NCI-H1417 treated with DMSO at 0.1 percent for 48 hours (cell line): Measurements from ENCODE around the gene TCF4.

Experiments used
- DNase-seq: peaks from one replicate; lab custom pipeline; 2025; lab: John Stamatoyannopoulos, UW

TCF4 gene

GRCh38 chr18:55407191-55407590, 180.8 kb downstream of the TCF4 start:
- DNase-seq, result peak; percentile 80

- peak; percentile 97 for DNase-seq
Measured at GRCh38 chr18:55406451-55406991, 181.5 kb downstream of the TCF4 start.

- peak; percentile 99 for DNase-seq
Measured at GRCh38 chr18:55405893-55406406, 182.0 kb downstream of the TCF4 start.

- DNase-seq, result no peak
Measured at GRCh38 chr18:55405475-55405874, 182.5 kb downstream of the TCF4 start.

- DNase-seq, result no peak
Measured at GRCh38 chr18:55404832-55405465, 183.0 kb downstream of the TCF4 start.

GRCh38 chr18:55404136-55404830, 183.7 kb downstream of the TCF4 start:
- no peak for DNase-seq

GRCh38 chr18:55403421-55403949, 184.5 kb downstream of the TCF4 start:
- DNase-seq, result no peak

- DNase-seq, result no peak
Measured at GRCh38 chr18:55402731-55403405, 185.1 kb downstream of the TCF4 start.

- DNase-seq, result no peak
Measured at GRCh38 chr18:55401638-55402191, 186.3 kb downstream of the TCF4 start.

- DNase-seq, result no peak
Measured at GRCh38 chr18:55400590-55401541, 187.1 kb downstream of the TCF4 start.

- DNase-seq, result no peak
Measured at GRCh38 chr18:55400081-55400480, 187.9 kb downstream of the TCF4 start.

GRCh38 chr18:55398858-55399257, 189.1 kb downstream of the TCF4 start:
- DNase-seq, result no peak

- no peak for DNase-seq
Measured at GRCh38 chr18:55396979-55397378, 191.0 kb downstream of the TCF4 start.

GRCh38 chr18:55396267-55396905, 191.6 kb downstream of the TCF4 start:
- DNase-seq, result no peak

GRCh38 chr18:55395799-55396198, 192.2 kb downstream of the TCF4 start:
- no peak for DNase-seq

GRCh38 chr18:55390898-55391297, 197.1 kb downstream of the TCF4 start:
- DNase-seq, result no peak

- DNase-seq, result no peak
Measured at GRCh38 chr18:55387139-55387984, 200.6 kb downstream of the TCF4 start.

- DNase-seq, result no peak
Measured at GRCh38 chr18:55386545-55386944, 201.4 kb downstream of the TCF4 start.

- DNase-seq, result no peak
Measured at GRCh38 chr18:55385770-55386169, 202.2 kb downstream of the TCF4 start.
